Ovary (tissue), 3 donors: ENCODE measurements around the gene COPE.

ENCODE experiments used
- EP300 ChIP-seq: sonication (generic); formaldehyde crosslinking; IDR thresholded peaks from one replicate; pipeline ENCODE4 v1.6.1; 2017; ENCODE audit warnings: antibody characterized with exemption
- POLR2A ChIP-seq: fragments of 450-650 bp; IDR thresholded peaks from one replicate; pipeline ENCODE4 v1.6.1; 2017; ENCODE audit warnings: antibody characterized with exemption, mild to moderate bottlenecking, moderate library complexity
- TF ChIP-seq, protein P1 (sequence below), 3 donors: fragments of 450-650 bp in 2 of 3; fragments of 200-600 bp in 1 of 3; IDR thresholded peaks; one replicate each; pipeline versions ENCODE4 v1.5.1 to v1.8.0; 2016 to 2022; ENCODE audit warnings: antibody characterized with exemption in 3 of 3, mild to moderate bottlenecking in 1 of 3
- donor health status: DM: no; HTN: no; CAD: no.

DNA sequence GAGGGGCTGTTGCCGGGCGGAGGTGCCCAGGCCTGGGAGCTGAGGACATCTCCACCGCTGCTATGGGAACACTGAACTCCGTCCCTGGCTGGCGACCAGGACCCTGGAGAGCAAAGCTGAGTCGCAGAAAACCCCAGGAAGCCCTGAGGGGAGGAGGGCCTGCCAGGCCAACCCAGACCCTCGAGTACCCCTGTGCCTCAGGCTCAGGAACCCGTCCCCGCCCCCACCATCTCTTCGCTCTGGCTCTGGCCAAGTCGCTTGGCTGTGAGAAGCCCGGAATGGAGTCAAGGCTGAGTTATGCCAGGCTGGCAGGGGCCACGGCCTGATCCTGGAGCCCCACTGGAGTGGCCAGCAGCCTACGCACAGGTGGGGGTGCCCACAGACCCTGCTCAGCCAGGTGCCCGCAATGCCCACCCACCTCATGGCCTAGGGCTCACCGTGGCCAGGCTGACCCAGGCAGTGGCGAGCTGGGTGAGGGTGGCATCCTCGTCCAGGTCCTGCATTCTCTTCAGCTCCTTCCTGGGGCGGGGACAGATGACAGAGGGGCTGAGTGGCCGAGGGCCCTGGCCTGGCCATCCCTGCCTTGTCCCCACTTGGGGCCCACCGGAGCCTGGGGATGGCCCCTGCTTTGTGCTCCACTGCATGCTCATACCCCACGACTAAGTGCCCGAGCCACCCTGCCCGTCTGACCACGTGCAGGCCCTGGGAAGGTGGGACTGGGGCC lies 14.7 kb downstream of the COPE start:
- TF ChIP-seq, protein P1, sequence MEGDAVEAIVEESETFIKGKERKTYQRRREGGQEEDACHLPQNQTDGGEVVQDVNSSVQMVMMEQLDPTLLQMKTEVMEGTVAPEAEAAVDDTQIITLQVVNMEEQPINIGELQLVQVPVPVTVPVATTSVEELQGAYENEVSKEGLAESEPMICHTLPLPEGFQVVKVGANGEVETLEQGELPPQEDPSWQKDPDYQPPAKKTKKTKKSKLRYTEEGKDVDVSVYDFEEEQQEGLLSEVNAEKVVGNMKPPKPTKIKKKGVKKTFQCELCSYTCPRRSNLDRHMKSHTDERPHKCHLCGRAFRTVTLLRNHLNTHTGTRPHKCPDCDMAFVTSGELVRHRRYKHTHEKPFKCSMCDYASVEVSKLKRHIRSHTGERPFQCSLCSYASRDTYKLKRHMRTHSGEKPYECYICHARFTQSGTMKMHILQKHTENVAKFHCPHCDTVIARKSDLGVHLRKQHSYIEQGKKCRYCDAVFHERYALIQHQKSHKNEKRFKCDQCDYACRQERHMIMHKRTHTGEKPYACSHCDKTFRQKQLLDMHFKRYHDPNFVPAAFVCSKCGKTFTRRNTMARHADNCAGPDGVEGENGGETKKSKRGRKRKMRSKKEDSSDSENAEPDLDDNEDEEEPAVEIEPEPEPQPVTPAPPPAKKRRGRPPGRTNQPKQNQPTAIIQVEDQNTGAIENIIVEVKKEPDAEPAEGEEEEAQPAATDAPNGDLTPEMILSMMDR (IDR thresholded peaks at IDR 0.05): no peak
- no peak for TF ChIP-seq POLR2A
- no peak for TF ChIP-seq EP300
